DMS79 (cell line): ENCODE data around the gene NPPA.

Experiments used
- DNase-seq: peaks from one replicate; lab custom pipeline; 2025; lab: John Stamatoyannopoulos, UW

Gene NPPA

GRCh38 chr1:11842154-11843041 lies 5.2 kb downstream of the NPPA start:
- no peak for DNase-seq

GRCh38 chr1:11841245-11842153 lies 6.1 kb downstream of the NPPA start:
- no peak for DNase-seq

- no peak for DNase-seq
These were observed 7.6 kb downstream of the NPPA start for GRCh38 chr1:11839727-11840705.

GRCh38 chr1:11838349-11839272 lies 9.0 kb downstream of the NPPA start:
- DNase-seq = peak; percentile 22

GRCh38 chr1:11837767-11838348 lies 9.7 kb downstream of the NPPA start:
- DNase-seq = no peak

- DNase-seq = no peak
These were observed 10.4 kb downstream of the NPPA start for GRCh38 chr1:11836955-11837766.

- DNase-seq = no peak
These were observed 11.9 kb downstream of the NPPA start for GRCh38 chr1:11835441-11836225.

GRCh38 chr1:11833900-11834299 lies 13.7 kb downstream of the NPPA start:
- DNase-seq = no peak

- no peak for DNase-seq
These were observed 14.1 kb downstream of the NPPA start for GRCh38 chr1:11833497-11833896.

GRCh38 chr1:11831945-11832725 lies 15.4 kb downstream of the NPPA start:
- DNase-seq = no peak

GRCh38 chr1:11828511-11828910 lies 19.1 kb downstream of the NPPA start:
- DNase-seq = no peak

GRCh38 chr1:11826946-11827345 lies 20.6 kb downstream of the NPPA start:
- DNase-seq = no peak

GRCh38 chr1:11825131-11825530 lies 22.5 kb downstream of the NPPA start:
- no peak for DNase-seq

GRCh38 chr1:11823366-11824137 lies 24.0 kb downstream of the NPPA start:
- no peak for DNase-seq

- no peak for DNase-seq
These were observed 25.5 kb downstream of the NPPA start for GRCh38 chr1:11822091-11822490.

- no peak for DNase-seq
These were observed 30.4 kb downstream of the NPPA start for GRCh38 chr1:11817192-11817591.

GRCh38 chr1:11813021-11813420 lies 34.6 kb downstream of the NPPA start:
- no peak for DNase-seq
